SK-N-SH (cell line): ENCODE data around the gene IRAK2. TPM values are rescaled to one million over a fixed set of nuclear protein-coding genes. Genes with fewer than 3 reads are reported as not detected.

Experiments used
- CTCF ChIA-PET: fragments of 300-600, 350-600 bp; formaldehyde crosslinking; extraction: SDS; loops from one replicate; lab custom pipeline; 2021; lab: Yijun Ruan, JAX
- POLR2A ChIA-PET: fragments of 350-600 bp; sonication (Branson Sonifier 250); formaldehyde crosslinking; extraction: SDS; loops from one replicate; lab custom pipeline; 2020; ENCODE audit warnings: antibody characterized with exemption, inconsistent platforms; lab: Yijun Ruan, JAX
- DNase-seq: peaks from one replicate; pipeline ENCODE4 v3.0.0; 2012
- H2AFZ ChIP-seq: fragments of 200-600 bp; sonication (generic); 2 replicates; pipeline ENCODE4 v1.8.1; 2016; ENCODE audit warnings: antibody characterized with exemption, mild to moderate bottlenecking, low read depth
- H3F3A ChIP-seq: fragments of 200-600 bp; sonication (generic); replicated peaks from 2 replicates; pipeline ENCODE3; 2016; ENCODE audit warnings: antibody characterized with exemption, mild to moderate bottlenecking; ENCODE audit not compliant: insufficient read depth
- H3K27ac ChIP-seq, 2 experiments: fragments of 200-500 bp in 1 of 2; fragments of 200-600 bp in 1 of 2; sonication (Bioruptor generic) in 1 of 2; sonication (generic), shearing (Covaris generic) in 1 of 2; 2 replicates each; pipeline versions ENCODE4 v1.5.1 to v1.6.1; 2014 to 2016; ENCODE audit warnings: low read depth in 2 of 2, inconsistent platforms in 1 of 2, low read length in 1 of 2, mild to moderate bottlenecking in 1 of 2, mixed read lengths in 1 of 2
- H3K27me3 ChIP-seq: fragments of 200-600 bp; sonication (generic), shearing (Covaris generic); 2 replicates; pipeline ENCODE4 v1.6.1; 2016; ENCODE audit warnings: mixed run types; ENCODE audit not compliant: insufficient read depth
- H3K36me3 ChIP-seq, 2 experiments: fragments of 200-500 bp in 1 of 2; fragments of 200-600 bp in 1 of 2; sonication (Bioruptor generic) in 1 of 2; sonication (generic) in 1 of 2; replicated peaks in 1 of 2; 2 replicates each; pipeline versions ENCODE3 to v1.5.1; 2014 to 2016; ENCODE audit warnings: low read length in 1 of 2, mild to moderate bottlenecking in 1 of 2; ENCODE audit not compliant: insufficient read depth in 2 of 2, control insufficient read depth in 1 of 2
- H3K4me1 ChIP-seq, 2 experiments: fragments of 200-500 bp in 1 of 2; fragments of 200-600 bp in 1 of 2; sonication (Bioruptor generic) in 1 of 2; sonication (generic), shearing (Covaris generic) in 1 of 2; 2 replicates each; pipeline versions ENCODE4 v1.5.1 to v1.6.1; 2014 to 2016; ENCODE audit warnings: low read depth in 1 of 2, low read length in 1 of 2, mixed run types in 1 of 2; ENCODE audit not compliant: insufficient read depth in 2 of 2, control insufficient read depth in 1 of 2
- H3K4me2 ChIP-seq: fragments of 200-600 bp; sonication (generic), shearing (Covaris generic); 2 replicates; pipeline ENCODE4 v1.6.1; 2017; ENCODE audit warnings: mixed run types
- H3K4me3 ChIP-seq, 2 experiments: fragments of 200-500 bp in 1 of 2; fragments of 200-600 bp in 1 of 2; sonication (Bioruptor generic) in 1 of 2; sonication (generic), shearing (Covaris generic) in 1 of 2; 2 replicates each; pipeline versions ENCODE4 v1.5.1 to v1.8.1; 2014 to 2016; ENCODE audit warnings: low read depth in 2 of 2, inconsistent platforms in 1 of 2, low read length in 1 of 2, mild to moderate bottlenecking in 1 of 2, mixed read lengths in 1 of 2, moderate library complexity in 1 of 2
- H3K79me2 ChIP-seq: fragments of 200-600 bp; sonication (generic); 2 replicates; pipeline ENCODE4 v1.8.1; 2017; ENCODE audit warnings: mild to moderate bottlenecking; ENCODE audit not compliant: insufficient read depth
- H3K9ac ChIP-seq: fragments of 200-600 bp; sonication (generic); 2 replicates; pipeline ENCODE4 v1.6.1; 2017; ENCODE audit warnings: mixed run types
- H3K9me2 ChIP-seq: fragments of 200-600 bp; sonication (generic); 2 replicates; pipeline ENCODE4 v1.6.1; 2017; ENCODE audit warnings: mixed run types
- H3K9me3 ChIP-seq: fragments of 200-600 bp; sonication (generic); 2 replicates; pipeline ENCODE4 v1.6.1; 2017; ENCODE audit warnings: mixed run types, mild to moderate bottlenecking, moderate library complexity
- H4K20me1 ChIP-seq: fragments of 200-600 bp; sonication (generic); 2 replicates; pipeline ENCODE4 v1.6.1; 2017; ENCODE audit warnings: mild to moderate bottlenecking, mixed run types; ENCODE audit not compliant: insufficient read depth
- CHD2 ChIP-seq: fragments of 150-350 bp; IDR thresholded peaks from 2 replicates; pipeline ENCODE4 v1.6.1; 2018; ENCODE audit warnings: low read length; ENCODE audit not compliant: partially characterized antibody
- EZH2phosphoT487 ChIP-seq: fragments of 200-600 bp; sonication (generic); IDR thresholded peaks from 2 replicates; pipeline ENCODE4 v1.6.1; 2017; ENCODE audit warnings: low read depth, mixed run types, mild to moderate bottlenecking, antibody characterized with exemption, moderate library complexity, borderline replicate concordance
- FOSL2 ChIP-seq: IDR thresholded peaks from 2 replicates; pipeline ENCODE4 v1.4.0; 2012; ENCODE audit warnings: low read depth, mild to moderate bottlenecking, moderate library complexity, borderline replicate concordance
- FOXM1 ChIP-seq: IDR thresholded peaks from 2 replicates; pipeline ENCODE4 v1.4.0; 2012; ENCODE audit warnings: low read depth, mild to moderate bottlenecking
- JUND ChIP-seq: IDR thresholded peaks from 2 replicates; pipeline ENCODE4 v1.4.0; 2012
- RFX5 ChIP-seq: IDR thresholded peaks from 2 replicates; pipeline ENCODE4 v1.6.1; 2012; ENCODE audit warnings: mild to moderate bottlenecking, improper control_type of control experiment, low read length
- RXRA ChIP-seq: IDR thresholded peaks from 2 replicates; pipeline ENCODE4 v1.4.0; 2012; ENCODE audit warnings: low read depth, mild to moderate bottlenecking, borderline replicate concordance
- USF1 ChIP-seq: IDR thresholded peaks from 2 replicates; pipeline ENCODE4 v1.4.0; 2012; ENCODE audit warnings: low read depth, borderline replicate concordance
- WGBS: methylation state at CpG from one replicate; pipeline ENCODE4 v1.1.6; 2017; ENCODE audit warnings: low lambda C conversion rate; 5-methylcytosine and 5-hydroxymethylcytosine counted together
- polyA plus RNA-seq, 3 experiments: library from polyadenylated mRNA; depleted of rRNA; stranded (reverse); fragments of >200 nt; gene quantifications; 2 replicates each; pipeline ENCODE4 v1.2.3, GENCODE V29; 2012
- TF ChIP-seq, protein P1 (sequence below): IDR thresholded peaks from 2 replicates; pipeline ENCODE4 v1.6.1; 2012; ENCODE audit warnings: mild to moderate bottlenecking, low read depth, low read length, moderate library complexity

IRAK2 gene
- polyA plus RNA-seq, 1 of the 3 experiments (the other 2 are of a cell fraction) = 7.7 TPM

DNA sequence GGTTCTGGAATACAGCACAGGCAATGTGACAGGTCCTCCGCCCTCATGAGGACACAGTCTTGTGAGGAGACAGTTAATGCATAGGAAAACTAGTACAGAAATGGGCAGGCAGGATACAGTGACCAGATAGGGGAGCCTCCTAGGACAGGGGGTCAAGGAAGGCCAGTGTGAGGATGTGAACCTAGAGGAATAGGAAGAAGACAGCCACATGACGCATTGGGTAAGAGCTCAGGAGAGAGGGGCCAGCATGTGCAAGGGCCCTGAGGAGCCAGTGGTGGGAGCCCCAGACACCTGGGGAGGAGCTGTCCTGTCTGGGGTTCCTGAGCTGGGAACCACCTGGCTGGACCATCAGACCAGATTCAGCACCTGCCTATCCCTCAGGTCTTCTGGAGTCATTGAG lies 15.6 kb downstream of the IRAK2 start:
- WGBS = 96% methylated on average over 2 of the region's 2 CpGs
- TF ChIP-seq USF1 (no peak), EZH2phosphoT487 (no peak), JUND (no peak)
- TF ChIP-seq, all 33 proteins: peak for 0
- Histone ChIP-seq H3K79me2 (peaks cover 8% of the 10 kb centered on the region; the same call in 1 of the 2 replicates), H3F3A (peaks cover 8% of the 10 kb centered on the region), H3K36me3 (peaks cover 0 to 26% of the 10 kb centered on the region in 2 experiments), H3K27ac (no peak overlapping the region), H3K9me3 (no peaks in the 10 kb centered on the region), H3K27me3 (no peaks in the 10 kb centered on the region), H4K20me1 (no peaks in the 10 kb centered on the region), H3K9me2 (no peaks in the 10 kb centered on the region), H3K4me3 (no peak overlapping the region), H3K9ac (no peak overlapping the region), H3K4me1 (no peaks in the 10 kb centered on the region), H2AFZ (no peak overlapping the region), H3K4me2 (no peak overlapping the region)
- POLR2A ChIA-PET = interaction anchor here (1.5 kb wide), 1 partner anchor 39 kb away, joined by 3 read pairs; the partner anchor contains the start of gene VHL
- DNase-seq = no peak
- CTCF ChIA-PET = no interaction called here

DNA sequence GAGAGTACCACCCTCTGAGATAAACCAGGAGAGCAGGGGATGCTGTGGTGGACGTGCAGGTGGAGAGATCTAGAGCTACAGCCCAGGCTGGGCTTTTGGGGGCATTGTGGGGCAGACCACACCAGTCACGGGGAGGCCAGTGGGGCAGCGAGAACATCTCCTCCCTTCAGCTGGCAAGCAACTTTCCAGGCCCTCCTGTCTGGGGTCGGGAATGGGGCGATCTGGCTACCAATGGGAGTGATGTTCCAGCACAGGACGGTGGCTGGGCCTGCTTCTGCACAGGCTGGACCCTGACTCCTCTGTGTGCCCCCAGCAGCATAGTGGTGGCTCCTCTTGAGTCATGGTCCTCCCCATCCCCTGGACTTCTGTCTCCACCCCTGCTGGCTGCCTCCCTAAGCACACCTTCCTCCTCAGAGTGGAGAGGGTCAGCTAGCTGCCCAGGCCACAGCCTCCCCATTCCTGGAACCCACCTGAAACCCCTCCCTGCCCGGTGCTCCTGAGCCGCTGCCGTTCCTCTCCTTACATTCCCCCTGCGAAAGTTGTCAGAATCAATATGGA lies 16.1 kb downstream of the IRAK2 start:
- H3K4me3 ChIP-seq = no peak overlapping the region

More for the DNA sequence above, 16.1 kb downstream of the IRAK2 start:
- H3K9me3 ChIP-seq = no peaks in the 10 kb centered on the region
- no peak overlapping the region for H3K4me2 ChIP-seq
- H2AFZ ChIP-seq = no peak overlapping the region
- peaks cover 9% of the 10 kb centered on the region; the same call in 1 of the 2 replicates for H3K79me2 ChIP-seq
- CTCF ChIA-PET = interaction anchor here (0.9 kb wide), 1 partner anchor 15 kb away, joined by 3 read pairs; no protein-coding TSS in a partner anchor
- TF ChIP-seq CHD2 (no peak), FOXM1 (no peak), RXRA (no peak), RFX5 (no peak), FOSL2 (no peak)
- TF ChIP-seq, protein P1, sequence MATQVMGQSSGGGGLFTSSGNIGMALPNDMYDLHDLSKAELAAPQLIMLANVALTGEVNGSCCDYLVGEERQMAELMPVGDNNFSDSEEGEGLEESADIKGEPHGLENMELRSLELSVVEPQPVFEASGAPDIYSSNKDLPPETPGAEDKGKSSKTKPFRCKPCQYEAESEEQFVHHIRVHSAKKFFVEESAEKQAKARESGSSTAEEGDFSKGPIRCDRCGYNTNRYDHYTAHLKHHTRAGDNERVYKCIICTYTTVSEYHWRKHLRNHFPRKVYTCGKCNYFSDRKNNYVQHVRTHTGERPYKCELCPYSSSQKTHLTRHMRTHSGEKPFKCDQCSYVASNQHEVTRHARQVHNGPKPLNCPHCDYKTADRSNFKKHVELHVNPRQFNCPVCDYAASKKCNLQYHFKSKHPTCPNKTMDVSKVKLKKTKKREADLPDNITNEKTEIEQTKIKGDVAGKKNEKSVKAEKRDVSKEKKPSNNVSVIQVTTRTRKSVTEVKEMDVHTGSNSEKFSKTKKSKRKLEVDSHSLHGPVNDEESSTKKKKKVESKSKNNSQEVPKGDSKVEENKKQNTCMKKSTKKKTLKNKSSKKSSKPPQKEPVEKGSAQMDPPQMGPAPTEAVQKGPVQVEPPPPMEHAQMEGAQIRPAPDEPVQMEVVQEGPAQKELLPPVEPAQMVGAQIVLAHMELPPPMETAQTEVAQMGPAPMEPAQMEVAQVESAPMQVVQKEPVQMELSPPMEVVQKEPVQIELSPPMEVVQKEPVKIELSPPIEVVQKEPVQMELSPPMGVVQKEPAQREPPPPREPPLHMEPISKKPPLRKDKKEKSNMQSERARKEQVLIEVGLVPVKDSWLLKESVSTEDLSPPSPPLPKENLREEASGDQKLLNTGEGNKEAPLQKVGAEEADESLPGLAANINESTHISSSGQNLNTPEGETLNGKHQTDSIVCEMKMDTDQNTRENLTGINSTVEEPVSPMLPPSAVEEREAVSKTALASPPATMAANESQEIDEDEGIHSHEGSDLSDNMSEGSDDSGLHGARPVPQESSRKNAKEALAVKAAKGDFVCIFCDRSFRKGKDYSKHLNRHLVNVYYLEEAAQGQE = no peak
- H4K20me1 ChIP-seq = no peaks in the 10 kb centered on the region
- WGBS = 79% methylated on average over 6 of the region's 10 CpGs
- no peaks in the 10 kb centered on the region for H3K27me3 ChIP-seq
- peaks cover 8% of the 10 kb centered on the region for H3F3A ChIP-seq
- no peaks in the 10 kb centered on the region for H3K9me2 ChIP-seq
- no peak for DNase-seq
- POLR2A ChIA-PET = interaction anchor here (1.5 kb wide), 1 partner anchor 39 kb away, joined by 3 read pairs; the partner anchor contains the start of gene VHL
- peaks cover 0 to 26% of the 10 kb centered on the region in 2 experiments for H3K36me3 ChIP-seq
- H3K4me1 ChIP-seq = no peaks in the 10 kb centered on the region
- no peak overlapping the region for H3K27ac ChIP-seq
- H3K9ac ChIP-seq = no peak overlapping the region
